Left cardiac atrium (tissue), 4 donors: ENCODE measurements around the gene GCDH. TPM values are rescaled to one million over a fixed set of nuclear protein-coding genes. Genes with fewer than 3 reads are reported as not detected.
"Not testable (repeated sequence)": the region's sequence is repeated elsewhere in the genome, so short reads cannot be mapped to it uniquely, and the experiment has no call there.

Experiments used
- ATAC-seq, 2 donors: fragments of 200-7000 bp; cut with Tn5 transposase; one replicate each; pipeline ENCODE4 v1.9.1; 2020; ENCODE audit warnings: mild to moderate bottlenecking in 2 of 2, moderate library complexity in 2 of 2
- DNase-seq: peaks from one replicate; pipeline ENCODE4 v3.0.0-alpha.2; 2020
- intact Hi-C, 2 donors: fragments of 100-400 bp; cut with DNase I; formaldehyde crosslinking; loops; one replicate each; pipeline versions ENCODE4 v1.14.1 to v1.15.1; 2022 to 2023
- total RNA-seq, 2 donors: library from RNA; stranded (reverse); fragmentation: NEBNext Ultra II Directional; extraction: Animal tissue kit (Norgen Biotek cat#: 25700); gene quantifications; one replicate each; pipeline ENCODE4 v1.2.1, GENCODE V29; 2021
- donor health status: DM: no; HTN: yes; CAD: no.
- donor health status: DM: no; HTN: yes; CAD: no; lungs with severe emphysema.
- donor health status: DM: yes; HTN: yes; CAD: no.
- donor health status: Dilated cardiomyopathy.

The GCDH gene
- total RNA-seq, 2 donors from 2014 or later, result 23.7 to 26.1 TPM

GRCh38 chr19:12890299-12890786 is 617 bp upstream of the GCDH start:
- intact Hi-C loops, ATAC-seq: not testable (repeated sequence)

GRCh38 chr19:12891553-12892021 is 627 bp downstream of the GCDH start:
- DNase-seq (no peak), ATAC-seq (no peak)
- intact Hi-C loops, result no loop called here

More at GRCh38 chr19:12890299-12890786, 617 bp upstream of the GCDH start:
- not testable (repeated sequence) for DNase-seq

GRCh38 chr19:12893582-12893981 is 2.6 kb downstream of the GCDH start:
- DNase-seq, result no peak
- intact Hi-C loops, result no loop called here
- no peak for ATAC-seq

- intact Hi-C loops, result no loop called here
- ATAC-seq (no peak), DNase-seq (no peak)
Observed at GRCh38 chr19:12896460-12896859, 5.5 kb downstream of the GCDH start.

GRCh38 chr19:12899891-12900518 is 9.0 kb downstream of the GCDH start:
- no peak for ATAC-seq

GRCh38 chr19:12907166-12907565 is 16.2 kb downstream of the GCDH start:
- intact Hi-C loops, result no loop called here
- DNase-seq (no peak), ATAC-seq (no peak)

More at GRCh38 chr19:12899891-12900518, 9.0 kb downstream of the GCDH start:
- no peak for DNase-seq
- intact Hi-C loops, result no loop called here

GRCh38 chr19:12912571-12912970 is 21.6 kb downstream of the GCDH start:
- ATAC-seq (peak in 1 of 2 donors; percentile 1), DNase-seq (no peak)
- intact Hi-C loops, result no loop called here

- intact Hi-C loops, result no loop called here
- ATAC-seq (peak; percentile 86 to 96), DNase-seq (peak; percentile 79)
Observed at GRCh38 chr19:12913011-12913561, 22.1 kb downstream of the GCDH start.

- no peak for DNase-seq
- ATAC-seq, result peak in 1 of 2 donors; percentile 13
- intact Hi-C loops, result no loop called here
Observed at GRCh38 chr19:12913851-12914690, 23.1 kb downstream of the GCDH start.

GRCh38 chr19:12915860-12916259 is 24.9 kb downstream of the GCDH start:
- ATAC-seq, DNase-seq, intact Hi-C loops: not testable (repeated sequence)

- DNase-seq, result no peak
- intact Hi-C loops, result no loop called here
- no peak for ATAC-seq
Observed at GRCh38 chr19:12918253-12918652, 27.3 kb downstream of the GCDH start.

- intact Hi-C loops, result no loop called here
- DNase-seq (no peak), ATAC-seq (no peak)
Observed at GRCh38 chr19:12921047-12921446, 30.1 kb downstream of the GCDH start.

- no peak for DNase-seq
- ATAC-seq, result no peak
- intact Hi-C loops, result no loop called here
Observed at GRCh38 chr19:12922959-12923358, 32.0 kb downstream of the GCDH start.

GRCh38 chr19:12924621-12925310 is 33.8 kb downstream of the GCDH start:
- DNase-seq (no peak), ATAC-seq (no peak)
- intact Hi-C loops, result no loop called here

- DNase-seq (no peak), ATAC-seq (no peak)
- intact Hi-C loops, result no loop called here
Observed at GRCh38 chr19:12930002-12930645, 39.2 kb downstream of the GCDH start.

- no peak for ATAC-seq
- DNase-seq, result no peak
Observed at GRCh38 chr19:12932392-12933286, 41.7 kb downstream of the GCDH start.

GRCh38 chr19:12933287-12934072 is 42.5 kb downstream of the GCDH start, which contains the start of gene FARSA:
Gene FARSA, minus strand, starts transcription at chr19:12933711. Its CDS starts 15 bp downstream, at chr19:12933696.
- peak; percentile 94 for DNase-seq
- peak; percentile 82 to 85 for ATAC-seq
- intact Hi-C loops, result no loop called here

More at GRCh38 chr19:12932392-12933286, 41.7 kb downstream of the GCDH start:
- intact Hi-C loops, result no loop called here
